HepG2 (cell line): Measurements from ENCODE around the gene NATD1. TPM values are rescaled to one million over a fixed set of nuclear protein-coding genes. Genes with fewer than 3 reads are reported as not detected.

Experiments used
- ATAC-seq: fragments of 200-7000 bp; cut with Tn5 transposase; 3 replicates; pipeline ENCODE4 v1.9.1; 2020; ENCODE audit warnings: mild to moderate bottlenecking, moderate library complexity
- BruUV-seq: library from RNA; stranded (reverse); fragments of 400-500 nt; replicated peaks from 2 replicates; lab custom pipeline; 2021; lab: Mats Ljungman, UMichigan
- CTCF ChIA-PET: fragments of 300-600 bp; formaldehyde crosslinking; extraction: SDS; loops from one replicate; lab custom pipeline; 2021; ENCODE audit warnings: low total read pairs, inconsistent platforms, low intra/inter-chr PET ratio; lab: Yijun Ruan, JAX
- POLR2A ChIA-PET: fragments of 350-600 bp; sonication (Branson Sonifier 250); formaldehyde crosslinking; loops from one replicate; lab custom pipeline; 2020; ENCODE audit warnings: antibody characterized with exemption, inconsistent platforms; lab: Yijun Ruan, JAX
- DNase-seq: peaks from one replicate; pipeline ENCODE4 v3.0.0-alpha.2; 2015; ENCODE audit warnings: low spot score
- FAIRE-seq: peaks from 3 replicates; lab custom pipeline; 2011; peaks lifted over from hg19 to GRCh38; lab: Jason Lieb, UNC
- H2AFZ ChIP-seq: one replicate; pipeline ENCODE4 v1.6.1; 2011; ENCODE audit warnings: low read length, inconsistent platforms
- H3K27ac ChIP-seq: fragments of 300-600 bp; 3 replicates; pipeline ENCODE4 v1.8.0; 2011; ENCODE audit warnings: mixed run types, mild to moderate bottlenecking, mixed read lengths, low read length, inconsistent platforms; ENCODE audit not compliant: insufficient read depth; ENCODE audit errors: extremely low read length
- H3K27me3 ChIP-seq, 2 experiments: fragments of 200-600 bp in 1 of 2; 2 replicates in 1 of 2; 3 replicates in 1 of 2; pipeline versions ENCODE4 v1.6.0 to v1.8.0; 2011; ENCODE audit warnings: low read length in 2 of 2, mild to moderate bottlenecking in 2 of 2, moderate library complexity in 2 of 2, inconsistent platforms in 1 of 2; ENCODE audit not compliant: insufficient read depth in 2 of 2, control insufficient read depth in 1 of 2
- H3K36me3 ChIP-seq, 2 experiments: fragments of 200-600 bp in 1 of 2; replicated peaks in 1 of 2; 2 replicates in 1 of 2; 3 replicates in 1 of 2; pipeline versions ENCODE4 v1.5.1 to v1.8.0; 2011; ENCODE audit warnings: low read length in 2 of 2, inconsistent platforms in 1 of 2; ENCODE audit not compliant: insufficient read depth in 2 of 2, control insufficient read depth in 1 of 2
- H3K4me1 ChIP-seq: 2 replicates; pipeline ENCODE4 v1.5.1; 2012; ENCODE audit warnings: low read length, inconsistent platforms; ENCODE audit not compliant: insufficient read depth
- H3K4me2 ChIP-seq: 2 replicates; pipeline ENCODE4 v1.6.0; 2011; ENCODE audit warnings: low read depth, low read length, inconsistent platforms
- H3K4me3 ChIP-seq, 3 experiments: fragments of 200-600 bp in 1 of 3; sonication (generic), shearing (Covaris generic) in 1 of 3; replicated peaks in 1 of 3; 2 replicates each; pipeline ENCODE4 v1.5.1; 2011 to 2016; ENCODE audit warnings: low read length in 3 of 3, inconsistent platforms in 2 of 3, low read depth in 2 of 3, mild to moderate bottlenecking in 2 of 3, control low read depth in 1 of 3, mixed read lengths in 1 of 3; ENCODE audit not compliant: insufficient read depth in 1 of 3
- H3K79me2 ChIP-seq: one replicate; pipeline ENCODE4 v1.6.1; 2011; ENCODE audit warnings: low read length, inconsistent platforms; ENCODE audit not compliant: insufficient read depth
- H3K9ac ChIP-seq: 2 replicates; pipeline ENCODE4 v1.6.0; 2011; ENCODE audit warnings: mild to moderate bottlenecking, low read depth, low read length, inconsistent platforms; ENCODE audit not compliant: insufficient read depth
- H3K9me3 ChIP-seq: 2 replicates; pipeline ENCODE4 v1.5.1; 2012; ENCODE audit warnings: mild to moderate bottlenecking, low read length
- H4K20me1 ChIP-seq: 2 replicates; pipeline ENCODE4 v1.6.0; 2011; ENCODE audit warnings: inconsistent platforms, mild to moderate bottlenecking, low read length, moderate library complexity; ENCODE audit not compliant: insufficient read depth
- ARNTL ChIP-seq: sonication (generic); formaldehyde crosslinking; IDR thresholded peaks from 2 replicates; pipeline ENCODE4 v1.4.0; 2020; ENCODE audit warnings: mild to moderate bottlenecking, missing genetic modification reagents
- DPF2 ChIP-seq: sonication (generic); formaldehyde crosslinking; IDR thresholded peaks from 2 replicates; pipeline ENCODE4 v1.4.0; 2020; ENCODE audit warnings: mild to moderate bottlenecking, low read depth, missing genetic modification reagents, borderline replicate concordance
- GLI4 ChIP-seq: sonication (generic); formaldehyde crosslinking; IDR thresholded peaks from 2 replicates; pipeline ENCODE4 v1.5.1; 2020; ENCODE audit warnings: missing genetic modification reagents, mild to moderate bottlenecking, moderate library complexity, borderline replicate concordance
- GTF2F1 ChIP-seq: fragments of 150-350 bp; IDR thresholded peaks from 2 replicates; pipeline ENCODE4 v1.6.1; 2014; ENCODE audit warnings: low read length
- HOXA9 ChIP-seq: sonication (generic); formaldehyde crosslinking; IDR thresholded peaks from 2 replicates; pipeline ENCODE4 v1.8.1; 2022; ENCODE audit warnings: missing genetic modification reagents, mild to moderate bottlenecking, moderate library complexity, borderline replicate concordance
- IKZF1 ChIP-seq: fragments of 450-650 bp; IDR thresholded peaks from 2 replicates; pipeline ENCODE4 v1.7.1; 2016
- ISL2 ChIP-seq: sonication (generic); formaldehyde crosslinking; IDR thresholded peaks from 2 replicates; pipeline ENCODE4 v1.5.0; 2020; ENCODE audit warnings: missing genetic modification reagents
- NAIF1 ChIP-seq: sonication (generic); formaldehyde crosslinking; IDR thresholded peaks from 2 replicates; pipeline ENCODE4 v1.5.0; 2020; ENCODE audit warnings: mild to moderate bottlenecking, missing genetic modification reagents, borderline replicate concordance
- NPAS2 ChIP-seq: sonication (generic); formaldehyde crosslinking; IDR thresholded peaks from 2 replicates; pipeline ENCODE4 v1.8.0; 2022; ENCODE audit warnings: mild to moderate bottlenecking, missing genetic modification reagents, borderline replicate concordance
- NR2F6 ChIP-seq, 2 experiments: IDR thresholded peaks; 2 replicates each; pipeline ENCODE4 v1.6.1; 2016; ENCODE audit warnings: antibody characterized with exemption in 1 of 2, mild to moderate bottlenecking in 1 of 2
- PRDM4 ChIP-seq: sonication (generic); formaldehyde crosslinking; IDR thresholded peaks from 2 replicates; pipeline ENCODE4 v1.9.0; 2021; ENCODE audit warnings: missing genetic modification reagents, borderline replicate concordance
- RCOR2 ChIP-seq: IDR thresholded peaks from 2 replicates; pipeline ENCODE4 v1.6.1; 2016; ENCODE audit warnings: missing biosample characterization, missing genetic modification reagents
- ZFY ChIP-seq: sonication (generic); formaldehyde crosslinking; IDR thresholded peaks from 2 replicates; pipeline ENCODE4 v1.4.0; 2020; ENCODE audit warnings: missing genetic modification reagents
- ZKSCAN1 ChIP-seq: fragments of 150-350 bp; IDR thresholded peaks from 2 replicates; pipeline ENCODE4 v1.6.1; 2014; ENCODE audit warnings: low read length
- ZNF510 ChIP-seq: sonication (generic); formaldehyde crosslinking; IDR thresholded peaks from 2 replicates; pipeline ENCODE4 v1.4.0; 2020; ENCODE audit warnings: low read depth, mild to moderate bottlenecking, missing genetic modification reagents
- ZNF670 ChIP-seq: sonication (generic); formaldehyde crosslinking; IDR thresholded peaks from 2 replicates; pipeline ENCODE4 v1.8.0; 2022; ENCODE audit warnings: mild to moderate bottlenecking, missing genetic modification reagents, borderline replicate concordance
- WGBS: methylation state at CpG from one replicate; pipeline ENCODE4 v1.1.6; 2017; ENCODE audit warnings: low lambda C conversion rate; 5-methylcytosine and 5-hydroxymethylcytosine counted together
- in situ Hi-C: cut with HindIII; loops from 2 replicates; pipeline ENCODE4 v1.10.0; 2017; ENCODE audit warnings: low pct_unique_long_range_greater_than_20kb; ENCODE audit not compliant: extremely low pct_ligation_motif_present
- intact Hi-C: fragments of 100-400 bp; cut with micrococcal nuclease; formaldehyde crosslinking; loops from one replicate; pipeline ENCODE4 v1.10.0; 2022; ENCODE audit not compliant: unreplicated experiment
- polyA plus RNA-seq, 8 experiments: library from polyadenylated mRNA; depleted of rRNA in 3 of 8; stranded (reverse) in 7 of 8; unstranded in 1 of 8; fragments of >200 nt; fragmentation: Illumina TruSeq in 4 of 8; extraction: Trizol in 4 of 8; gene quantifications; 2 replicates each; pipeline versions ENCODE4 v1.2.1 to v1.2.3, GENCODE V29; 2011 to 2016; ENCODE audit warnings: low read depth in 4 of 8, missing spikeins in 1 of 8, mixed read lengths in 1 of 8; ENCODE audit not compliant: insufficient read depth in 1 of 8
- total RNA-seq, 5 experiments: library from RNA; depleted of rRNA; stranded (reverse); fragments of >200 nt; fragmentation: Illumina TruSeq; extraction: Trizol; gene quantifications; 2 replicates each; pipeline ENCODE4 v1.2.3, GENCODE V29; 2016; ENCODE audit warnings: low read depth in 1 of 5
- TF ChIP-seq, protein P1 (sequence below): sonication (generic); formaldehyde crosslinking; IDR thresholded peaks from 2 replicates; pipeline ENCODE4 v1.9.0; 2022; ENCODE audit warnings: missing genetic modification reagents, mild to moderate bottlenecking, borderline replicate concordance
- TF ChIP-seq, protein P2 (sequence below): sonication (generic); formaldehyde crosslinking; IDR thresholded peaks from 2 replicates; pipeline ENCODE4 v1.5.0; 2020; ENCODE audit warnings: mild to moderate bottlenecking, low read depth, missing genetic modification reagents, borderline replicate concordance
- TF ChIP-seq, protein P3 (sequence below): IDR thresholded peaks from 2 replicates; pipeline ENCODE4 v1.6.1; 2016
- TF ChIP-seq, protein P4 (sequence below): sonication (generic); formaldehyde crosslinking; IDR thresholded peaks from 2 replicates; pipeline ENCODE4 v1.5.0; 2020; ENCODE audit warnings: missing genetic modification reagents

NATD1 gene
- total and polyA plus RNA-seq, 2 of the 13 experiments (the other 11 are each of a cell fraction or from before 2014, with no cell fraction given), result 0.31 to 2.3 TPM

- BruUV-seq, result no TSS peak
- ATAC-seq (no peak), DNase-seq (no peak), FAIRE-seq (no peak)
- Histone ChIP-seq H3K9ac (no peak overlapping the region), H3K4me2 (no peak overlapping the region), H3K4me3 (no peak overlapping the region), H2AFZ (no peak overlapping the region), H3K27ac (no peak overlapping the region), H3K36me3 (peaks cover 9 to 36% of the 10 kb centered on the region in 2 experiments; a peak in 4 of 5 replicates), H4K20me1 (peaks cover 2% of the 10 kb centered on the region; the same call in 1 of the 2 replicates), H3K79me2 (peaks cover 5% of the 10 kb centered on the region), H3K4me1 (no peaks in the 10 kb centered on the region), H3K27me3 (no peaks in the 10 kb centered on the region)
- ChIA-PET CTCF (no interaction called here), POLR2A (no interaction called here)
- 76% methylated on average over 8 of the region's 8 CpGs for WGBS
- intact Hi-C loops, result no loop called here
- TF ChIP-seq IKZF1, result no peak
- TF ChIP-seq, protein P1, sequence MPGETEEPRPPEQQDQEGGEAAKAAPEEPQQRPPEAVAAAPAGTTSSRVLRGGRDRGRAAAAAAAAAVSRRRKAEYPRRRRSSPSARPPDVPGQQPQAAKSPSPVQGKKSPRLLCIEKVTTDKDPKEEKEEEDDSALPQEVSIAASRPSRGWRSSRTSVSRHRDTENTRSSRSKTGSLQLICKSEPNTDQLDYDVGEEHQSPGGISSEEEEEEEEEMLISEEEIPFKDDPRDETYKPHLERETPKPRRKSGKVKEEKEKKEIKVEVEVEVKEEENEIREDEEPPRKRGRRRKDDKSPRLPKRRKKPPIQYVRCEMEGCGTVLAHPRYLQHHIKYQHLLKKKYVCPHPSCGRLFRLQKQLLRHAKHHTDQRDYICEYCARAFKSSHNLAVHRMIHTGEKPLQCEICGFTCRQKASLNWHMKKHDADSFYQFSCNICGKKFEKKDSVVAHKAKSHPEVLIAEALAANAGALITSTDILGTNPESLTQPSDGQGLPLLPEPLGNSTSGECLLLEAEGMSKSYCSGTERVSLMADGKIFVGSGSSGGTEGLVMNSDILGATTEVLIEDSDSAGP, result no peak
- TF ChIP-seq ISL2 (CRISPR knock-in tag), result no peak
- TF ChIP-seq, protein P2, sequence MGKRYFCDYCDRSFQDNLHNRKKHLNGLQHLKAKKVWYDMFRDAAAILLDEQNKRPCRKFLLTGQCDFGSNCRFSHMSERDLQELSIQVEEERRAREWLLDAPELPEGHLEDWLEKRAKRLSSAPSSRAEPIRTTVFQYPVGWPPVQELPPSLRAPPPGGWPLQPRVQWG (CRISPR knock-in tag), result no peak
- TF ChIP-seq ZKSCAN1, result no peak
- TF ChIP-seq PRDM4 (CRISPR knock-in tag), result no peak
- no peak for TF ChIP-seq ARNTL (CRISPR knock-in tag)
- TF ChIP-seq ZFY (CRISPR knock-in tag), result no peak
- no peak for TF ChIP-seq NAIF1 (CRISPR knock-in tag)
- no peak for TF ChIP-seq RCOR2 (CRISPR knock-in tag)
- TF ChIP-seq ZNF510 (CRISPR knock-in tag), result no peak
- TF ChIP-seq, protein P3, sequence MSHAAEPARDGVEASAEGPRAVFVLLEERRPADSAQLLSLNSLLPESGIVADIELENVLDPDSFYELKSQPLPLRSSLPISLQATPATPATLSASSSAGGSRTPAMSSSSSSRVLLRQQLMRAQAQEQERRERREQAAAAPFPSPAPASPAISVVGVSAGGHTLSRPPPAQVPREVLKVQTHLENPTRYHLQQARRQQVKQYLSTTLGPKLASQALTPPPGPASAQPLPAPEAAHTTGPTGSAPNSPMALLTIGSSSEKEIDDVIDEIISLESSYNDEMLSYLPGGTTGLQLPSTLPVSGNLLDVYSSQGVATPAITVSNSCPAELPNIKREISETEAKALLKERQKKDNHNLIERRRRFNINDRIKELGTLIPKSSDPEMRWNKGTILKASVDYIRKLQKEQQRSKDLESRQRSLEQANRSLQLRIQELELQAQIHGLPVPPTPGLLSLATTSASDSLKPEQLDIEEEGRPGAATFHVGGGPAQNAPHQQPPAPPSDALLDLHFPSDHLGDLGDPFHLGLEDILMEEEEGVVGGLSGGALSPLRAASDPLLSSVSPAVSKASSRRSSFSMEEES (CRISPR knock-in tag), result no peak
- no peak for TF ChIP-seq GTF2F1
- no peak for TF ChIP-seq NR2F6 (IDR thresholded peaks at IDR 0.05)
- TF ChIP-seq NR2F6 (CRISPR knock-in tag; IDR thresholded peaks at IDR 0.05), result no peak
- no peak for TF ChIP-seq DPF2 (CRISPR knock-in tag)
- no peak for TF ChIP-seq ZNF670 (CRISPR knock-in tag)
- TF ChIP-seq HOXA9 (CRISPR knock-in tag), result no peak
- TF ChIP-seq, protein P4, sequence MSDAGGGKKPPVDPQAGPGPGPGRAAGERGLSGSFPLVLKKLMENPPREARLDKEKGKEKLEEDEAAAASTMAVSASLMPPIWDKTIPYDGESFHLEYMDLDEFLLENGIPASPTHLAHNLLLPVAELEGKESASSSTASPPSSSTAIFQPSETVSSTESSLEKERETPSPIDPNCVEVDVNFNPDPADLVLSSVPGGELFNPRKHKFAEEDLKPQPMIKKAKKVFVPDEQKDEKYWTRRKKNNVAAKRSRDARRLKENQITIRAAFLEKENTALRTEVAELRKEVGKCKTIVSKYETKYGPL (CRISPR knock-in tag), result no peak
- no peak for TF ChIP-seq GLI4 (CRISPR knock-in tag)
- no peak for TF ChIP-seq NPAS2 (CRISPR knock-in tag)
- TF ChIP-seq, all 625 proteins: peak for 0
- no peaks in the 10 kb centered on the region for H3K9me3 ChIP-seq
- in situ Hi-C loops, result no loop called here
Measured at GRCh38 chr17:21194226-21194625, 59.0 kb downstream of the NATD1 start.
